HG03097 (cell line): ENCODE data around the gene DYNC1LI1.

ENCODE experiments used
- ATAC-seq: cut with Tn5 transposase; IDR thresholded peaks from one replicate; pipeline ENCODE4 v1.9.1; 2021; ENCODE audit not compliant: unreplicated experiment, low FRiP score

DYNC1LI1 gene

GRCh38 chr3:32570421-32571191 is at the start of gene DYNC1LI1:
Gene DYNC1LI1 (minus strand): TSS chr3:32570858. CDS start chr3:32570770, 88 bp downstream.
- ATAC-seq, result peak; percentile 81

- no peak for ATAC-seq
Measured at GRCh38 chr3:32619395-32619794, 48.7 kb upstream of the DYNC1LI1 start.

GRCh38 chr3:32616267-32616962 is 45.8 kb upstream of the DYNC1LI1 start:
- no peak for ATAC-seq

- ATAC-seq, result no peak
Measured at GRCh38 chr3:32614956-32615355, 44.3 kb upstream of the DYNC1LI1 start.

- no peak for ATAC-seq
Measured at GRCh38 chr3:32613183-32613582, 42.5 kb upstream of the DYNC1LI1 start.

GRCh38 chr3:32612547-32612946 is 41.9 kb upstream of the DYNC1LI1 start:
- no peak for ATAC-seq

- ATAC-seq, result no peak
Measured at GRCh38 chr3:32607522-32607921, 36.9 kb upstream of the DYNC1LI1 start.

GRCh38 chr3:32606960-32607359 is 36.3 kb upstream of the DYNC1LI1 start:
- ATAC-seq, result no peak

- no peak for ATAC-seq
Measured at GRCh38 chr3:32606277-32606676, 35.6 kb upstream of the DYNC1LI1 start.

GRCh38 chr3:32603064-32603463 is 32.4 kb upstream of the DYNC1LI1 start:
- no peak for ATAC-seq

- no peak for ATAC-seq
Measured at GRCh38 chr3:32602206-32602605, 31.5 kb upstream of the DYNC1LI1 start.

GRCh38 chr3:32601722-32602121 is 31.1 kb upstream of the DYNC1LI1 start:
- ATAC-seq, result no peak

- ATAC-seq, result no peak
Measured at GRCh38 chr3:32597656-32598055, 27.0 kb upstream of the DYNC1LI1 start.

GRCh38 chr3:32596909-32597369 is 26.3 kb upstream of the DYNC1LI1 start:
- no peak for ATAC-seq

- ATAC-seq, result no peak
Measured at GRCh38 chr3:32596282-32596908, 25.7 kb upstream of the DYNC1LI1 start.

GRCh38 chr3:32595323-32595722 is 24.7 kb upstream of the DYNC1LI1 start:
- ATAC-seq, result no peak

GRCh38 chr3:32593903-32594525 is 23.4 kb upstream of the DYNC1LI1 start:
- no peak for ATAC-seq

- ATAC-seq, result no peak
Measured at GRCh38 chr3:32592696-32593353, 22.2 kb upstream of the DYNC1LI1 start.

- no peak for ATAC-seq
Measured at GRCh38 chr3:32592011-32592410, 21.4 kb upstream of the DYNC1LI1 start.

GRCh38 chr3:32591186-32591585 is 20.5 kb upstream of the DYNC1LI1 start:
- ATAC-seq, result no peak
